Measurements from ENCODE around the gene KDM2A.

DNA sequence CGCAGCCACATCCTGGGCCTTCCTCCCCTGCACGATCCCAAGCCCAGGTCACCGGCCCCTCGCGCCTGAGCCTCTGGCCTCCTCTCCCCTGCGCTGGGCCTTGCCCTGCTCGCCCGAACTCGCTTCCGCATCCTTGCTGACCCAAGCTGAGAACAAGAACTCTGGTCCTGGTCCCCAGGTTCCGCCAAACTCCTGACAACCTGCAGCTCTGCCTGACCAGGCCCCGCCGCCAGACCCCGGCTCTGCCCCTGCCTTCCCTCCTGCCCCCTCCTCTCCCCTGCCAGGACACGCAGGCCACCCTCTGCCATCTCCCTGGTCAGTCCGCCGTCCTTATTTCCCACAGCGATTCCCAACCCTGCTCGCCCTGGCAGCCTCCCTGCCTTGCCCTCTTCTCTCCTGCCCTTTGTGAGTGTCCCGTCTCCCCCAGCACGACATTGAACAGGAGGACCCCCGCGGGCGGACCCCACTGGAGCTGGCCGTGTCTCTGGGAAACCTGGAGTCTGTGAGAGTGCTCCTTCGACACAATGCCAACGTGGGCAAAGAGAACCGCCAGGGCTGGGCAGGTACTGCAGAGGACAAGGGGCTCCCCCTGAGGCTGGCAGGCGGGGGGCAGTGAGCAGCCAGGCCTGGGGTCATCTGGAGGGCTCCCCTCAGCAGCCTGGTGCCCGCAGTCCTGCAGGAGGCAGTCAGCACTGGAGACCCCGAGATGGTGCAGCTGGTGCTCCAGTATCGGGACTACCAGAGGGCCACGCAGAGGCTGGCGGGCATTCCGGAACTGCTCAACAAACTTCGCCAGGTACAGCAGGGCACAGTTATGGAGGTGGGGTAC lies 170.8 kb downstream of the KDM2A start:
- TF ChIP-seq, protein P1, sequence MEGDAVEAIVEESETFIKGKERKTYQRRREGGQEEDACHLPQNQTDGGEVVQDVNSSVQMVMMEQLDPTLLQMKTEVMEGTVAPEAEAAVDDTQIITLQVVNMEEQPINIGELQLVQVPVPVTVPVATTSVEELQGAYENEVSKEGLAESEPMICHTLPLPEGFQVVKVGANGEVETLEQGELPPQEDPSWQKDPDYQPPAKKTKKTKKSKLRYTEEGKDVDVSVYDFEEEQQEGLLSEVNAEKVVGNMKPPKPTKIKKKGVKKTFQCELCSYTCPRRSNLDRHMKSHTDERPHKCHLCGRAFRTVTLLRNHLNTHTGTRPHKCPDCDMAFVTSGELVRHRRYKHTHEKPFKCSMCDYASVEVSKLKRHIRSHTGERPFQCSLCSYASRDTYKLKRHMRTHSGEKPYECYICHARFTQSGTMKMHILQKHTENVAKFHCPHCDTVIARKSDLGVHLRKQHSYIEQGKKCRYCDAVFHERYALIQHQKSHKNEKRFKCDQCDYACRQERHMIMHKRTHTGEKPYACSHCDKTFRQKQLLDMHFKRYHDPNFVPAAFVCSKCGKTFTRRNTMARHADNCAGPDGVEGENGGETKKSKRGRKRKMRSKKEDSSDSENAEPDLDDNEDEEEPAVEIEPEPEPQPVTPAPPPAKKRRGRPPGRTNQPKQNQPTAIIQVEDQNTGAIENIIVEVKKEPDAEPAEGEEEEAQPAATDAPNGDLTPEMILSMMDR (conservative IDR thresholded peaks at IDR 0.05 in 1 of 2, IDR thresholded peaks at IDR 0.05 in 1 of 2; ENCODE audit: extremely low read depth in 1 of 2, insufficient read depth in 1 of 2, low read depth in 1 of 2, low read length in 2 of 2) = no peak
- no peak for TF ChIP-seq EZH2 (IDR thresholded peaks at IDR 0.05; ENCODE audit: borderline replicate concordance, low read length)
